Subcutaneous adipose tissue (tissue), 4 donors: ENCODE results near the gene POLR3G. TPM values are rescaled to one million over a fixed set of nuclear protein-coding genes. Genes with fewer than 3 reads are reported as not detected.

Experiments
- total RNA-seq, 4 donors: library from RNA; depleted of rRNA; stranded (reverse); fragments of >200 nt; gene quantifications; one replicate each; pipeline ENCODE4 v1.1.0, GENCODE V29; 2016
- TF ChIP-seq, protein P1 (sequence below): fragments of 450-650 bp; IDR thresholded peaks from one replicate; pipeline ENCODE4 v1.5.1; 2016; ENCODE audit warnings: low read depth, mild to moderate bottlenecking, control low read depth, antibody characterized with exemption, moderate library complexity

Gene POLR3G
- total RNA-seq, 4 donors from 2014 or later, result 0.94 to 2.9 (median 1.7) TPM

DNA sequence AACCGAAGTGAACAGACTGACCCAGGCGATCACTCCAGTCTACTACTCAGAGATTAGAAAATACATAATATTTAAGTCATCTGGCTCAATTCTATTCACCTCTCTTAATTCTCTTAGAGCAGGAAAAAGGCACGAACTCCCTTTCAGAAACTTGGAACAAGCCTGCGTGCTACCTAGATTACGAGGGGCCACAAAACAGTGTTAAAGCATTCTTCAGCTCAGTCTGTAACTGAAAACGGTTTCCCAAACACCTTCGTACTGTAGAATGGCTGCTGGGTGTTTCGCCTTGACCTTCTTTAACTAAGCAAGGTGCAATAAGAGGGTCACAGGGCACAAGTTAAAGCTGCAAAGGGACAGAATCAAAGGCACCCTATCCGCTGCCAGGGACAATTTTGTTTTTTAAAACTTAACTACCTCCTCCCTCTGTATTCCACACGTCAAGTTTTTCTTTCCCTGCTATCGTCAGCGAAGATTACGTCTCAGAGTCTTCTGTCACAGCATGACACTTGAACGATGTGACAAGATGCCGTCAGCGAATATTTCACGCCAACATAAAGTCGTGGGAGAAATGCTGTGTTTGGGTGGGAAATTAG lies 54.0 kb downstream of the POLR3G start:
- TF ChIP-seq, protein P1, sequence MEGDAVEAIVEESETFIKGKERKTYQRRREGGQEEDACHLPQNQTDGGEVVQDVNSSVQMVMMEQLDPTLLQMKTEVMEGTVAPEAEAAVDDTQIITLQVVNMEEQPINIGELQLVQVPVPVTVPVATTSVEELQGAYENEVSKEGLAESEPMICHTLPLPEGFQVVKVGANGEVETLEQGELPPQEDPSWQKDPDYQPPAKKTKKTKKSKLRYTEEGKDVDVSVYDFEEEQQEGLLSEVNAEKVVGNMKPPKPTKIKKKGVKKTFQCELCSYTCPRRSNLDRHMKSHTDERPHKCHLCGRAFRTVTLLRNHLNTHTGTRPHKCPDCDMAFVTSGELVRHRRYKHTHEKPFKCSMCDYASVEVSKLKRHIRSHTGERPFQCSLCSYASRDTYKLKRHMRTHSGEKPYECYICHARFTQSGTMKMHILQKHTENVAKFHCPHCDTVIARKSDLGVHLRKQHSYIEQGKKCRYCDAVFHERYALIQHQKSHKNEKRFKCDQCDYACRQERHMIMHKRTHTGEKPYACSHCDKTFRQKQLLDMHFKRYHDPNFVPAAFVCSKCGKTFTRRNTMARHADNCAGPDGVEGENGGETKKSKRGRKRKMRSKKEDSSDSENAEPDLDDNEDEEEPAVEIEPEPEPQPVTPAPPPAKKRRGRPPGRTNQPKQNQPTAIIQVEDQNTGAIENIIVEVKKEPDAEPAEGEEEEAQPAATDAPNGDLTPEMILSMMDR, result no peak

DNA sequence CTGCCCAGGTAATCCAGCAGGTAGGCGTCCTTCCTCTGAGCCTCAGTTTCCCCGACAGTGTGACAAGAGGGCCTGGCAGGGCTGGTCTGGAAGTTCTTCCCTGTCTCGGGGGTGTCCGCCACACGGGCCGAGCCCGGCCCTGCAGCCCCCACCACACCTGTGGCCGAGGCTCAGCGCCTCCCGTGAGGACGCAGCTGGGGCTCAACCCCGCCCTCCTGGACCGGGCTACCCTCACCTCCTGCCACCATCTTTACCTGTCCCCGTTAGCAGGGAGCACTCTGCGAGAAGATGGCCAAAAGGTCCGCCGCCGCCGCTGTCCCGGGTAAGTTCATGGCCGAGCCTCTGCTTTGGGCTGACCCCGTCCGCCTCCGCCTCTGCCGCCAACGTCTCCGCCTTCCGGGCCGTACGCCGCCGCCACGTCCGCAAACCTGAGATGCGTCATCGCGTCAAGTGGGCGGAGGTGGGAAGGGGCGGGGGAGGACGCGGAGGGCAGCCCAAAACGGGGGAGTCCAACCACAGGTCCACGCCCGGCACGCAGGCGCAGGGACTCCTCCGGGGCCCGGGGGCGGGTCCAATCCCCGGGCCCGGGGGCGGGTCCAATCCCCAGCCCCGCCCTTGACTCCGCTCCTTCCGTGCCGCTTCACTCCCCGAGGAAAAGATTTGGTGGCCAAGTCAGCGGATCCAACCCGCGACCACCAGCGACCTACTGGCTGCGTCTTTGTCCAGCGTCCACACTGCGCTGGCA lies 54.7 kb downstream of the POLR3G start, which contains the start of gene LYSMD3:
Gene LYSMD3 (minus strand): TSS at position 391 of the 745 bp plus-strand sequence. CDS start 4,295 bp downstream, outside the sequence.
- TF ChIP-seq, protein P1, result no peak

DNA sequence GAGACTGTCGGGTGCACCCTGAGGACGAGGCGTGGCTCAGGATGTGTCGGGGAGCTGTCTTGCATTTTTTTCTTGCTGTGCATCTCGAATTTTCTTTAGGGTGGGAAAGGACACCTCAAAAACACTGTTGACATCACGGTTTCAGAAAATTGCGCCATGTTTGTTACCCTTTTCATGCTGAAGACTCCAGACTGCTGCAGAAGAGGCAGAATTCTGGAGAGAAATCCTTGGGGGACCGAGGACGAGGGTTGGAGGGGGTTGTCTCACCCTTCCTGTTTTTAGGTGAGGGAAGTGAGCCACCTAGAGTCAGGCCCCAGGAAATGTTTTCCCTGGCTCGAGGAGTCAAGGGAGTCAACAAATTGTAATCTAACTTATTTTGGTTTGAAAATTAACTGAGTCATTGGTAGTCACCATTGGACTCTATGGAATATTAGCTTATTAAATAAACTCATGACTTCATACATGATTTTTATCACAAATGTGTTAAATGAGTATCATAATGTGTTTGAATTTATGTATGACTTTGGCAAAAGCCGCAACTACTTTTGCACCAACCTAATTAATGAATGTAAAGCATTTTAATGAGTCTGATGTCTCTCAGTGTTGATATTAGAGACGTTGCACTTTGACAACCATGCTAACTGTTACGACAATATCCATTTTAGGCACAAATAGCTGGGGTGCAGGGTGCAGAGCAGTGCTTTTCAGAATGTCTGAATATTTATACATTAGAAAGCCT lies 55.4 kb downstream of the POLR3G start:
- TF ChIP-seq, protein P1, result no peak

DNA sequence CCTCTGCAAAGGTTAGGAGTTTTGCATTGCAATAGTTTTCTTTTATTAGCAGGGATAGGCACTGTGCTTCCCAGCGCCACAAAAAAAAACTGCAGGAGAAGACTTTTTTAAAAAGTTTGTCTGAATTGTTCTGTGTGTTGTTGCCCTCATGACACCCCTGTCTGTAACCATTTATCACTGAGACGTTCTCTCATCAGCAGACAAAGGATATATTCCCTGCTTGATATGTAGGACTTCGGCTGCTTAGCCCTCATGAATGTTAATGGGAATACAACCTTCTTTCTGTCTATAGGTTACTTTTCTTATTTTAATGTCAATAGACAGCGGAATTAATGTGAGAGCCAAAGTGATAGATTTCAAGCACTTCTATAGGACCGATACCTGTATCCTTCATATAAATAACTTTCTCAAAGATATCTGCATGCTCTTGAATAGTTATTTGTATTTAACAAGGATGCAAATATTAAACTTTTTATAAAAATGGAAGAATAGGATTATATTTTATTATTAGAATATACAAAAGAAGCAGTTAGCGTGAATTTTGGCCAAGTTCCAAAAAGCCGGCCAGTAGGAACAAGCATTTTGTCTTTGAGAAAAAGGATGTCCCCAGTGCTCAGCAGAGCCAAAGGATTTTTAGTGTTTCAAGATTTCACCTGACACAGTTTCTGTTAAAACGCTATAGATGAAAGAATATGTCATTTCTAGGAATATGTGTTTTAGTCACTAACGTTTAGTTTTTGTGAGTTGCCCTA lies 56.2 kb downstream of the POLR3G start:
- TF ChIP-seq, protein P1, result no peak

DNA sequence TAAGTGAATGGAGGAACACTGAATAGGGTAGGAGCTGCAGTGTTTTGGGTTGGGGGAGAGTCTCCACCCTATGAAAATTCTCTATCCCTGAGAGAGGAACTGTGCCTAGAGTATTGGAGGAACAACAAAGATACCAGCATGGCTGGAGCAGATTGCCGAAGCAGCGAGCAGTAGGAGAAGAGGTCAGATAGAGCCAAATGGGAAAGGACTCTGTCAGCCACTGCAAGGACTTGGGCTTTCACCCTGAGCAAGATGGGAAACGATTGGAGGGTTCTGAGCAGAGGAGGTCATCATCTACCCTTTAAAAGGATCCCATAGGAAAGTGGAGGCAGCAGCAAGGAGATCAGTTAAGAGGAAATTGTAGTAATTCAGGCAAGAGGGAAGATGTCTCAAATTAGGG lies 59.1 kb downstream of the POLR3G start:
- TF ChIP-seq, protein P1, result no peak

DNA sequence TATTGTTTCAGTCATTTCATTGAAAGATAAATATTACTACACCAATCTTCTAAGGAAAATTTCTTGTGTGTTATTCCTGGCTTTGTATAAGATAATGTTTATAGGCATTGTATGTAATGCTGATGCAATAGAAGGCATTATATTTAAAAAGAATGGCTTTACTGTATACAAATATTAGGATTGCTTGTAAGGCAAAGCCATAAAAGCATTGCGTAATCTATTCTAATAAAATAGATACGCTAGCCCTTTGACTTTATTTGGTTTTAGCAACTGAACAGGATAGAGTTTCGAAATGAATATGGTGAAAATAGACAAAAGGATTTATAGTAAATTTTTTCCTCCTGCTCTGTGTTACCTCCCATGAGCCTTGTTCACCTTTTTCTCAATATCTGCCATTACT lies 60.3 kb downstream of the POLR3G start:
- TF ChIP-seq, protein P1, result no peak
